Epithelial cell of proximal tubule (primary cell): ENCODE data around the gene ZNF532. TPM values are rescaled to one million over a fixed set of nuclear protein-coding genes. Genes with fewer than 3 reads are reported as not detected.

Experiments
- DNase-seq: peaks from one replicate; pipeline ENCODE4 v3.0.0-alpha.2; 2011; ENCODE audit warnings: low read depth
- H3K4me3 ChIP-seq: 2 replicates; pipeline ENCODE4 v1.5.1; 2011; ENCODE audit warnings: low read depth, mild to moderate bottlenecking, low read length
- CTCF ChIP-seq: conservative IDR thresholded peaks from 2 replicates; pipeline ENCODE4 v1.5.1; 2012; ENCODE audit warnings: low read depth, mild to moderate bottlenecking, low read length
- total RNA-seq: library from RNA; depleted of rRNA; stranded (reverse); fragments of >200 nt; gene quantifications from 2 replicates; pipeline ENCODE4 v1.2.3, GENCODE V29; 2015

Gene ZNF532
- total RNA-seq, 1 donor from 2014 or later, result 70.2 TPM

- H3K4me3 ChIP-seq, result no peak overlapping the region
- no peak for DNase-seq
- no peak for TF ChIP-seq CTCF
Measured at GRCh38 chr18:58896734-58897508, 32.2 kb downstream of the ZNF532 start.

- TF ChIP-seq CTCF, result no peak
- DNase-seq, result no peak
- no peak overlapping the region for H3K4me3 ChIP-seq
Measured at GRCh38 chr18:58898010-58898799, 33.5 kb downstream of the ZNF532 start.

- no peak for DNase-seq
- TF ChIP-seq CTCF, result no peak
- H3K4me3 ChIP-seq, result no peak overlapping the region
Measured at GRCh38 chr18:58900015-58900649, 35.5 kb downstream of the ZNF532 start.

GRCh38 chr18:58901143-58901542 lies 36.5 kb downstream of the ZNF532 start:
- DNase-seq, result no peak
- TF ChIP-seq CTCF, result no peak
- H3K4me3 ChIP-seq, result no peak overlapping the region

GRCh38 chr18:58901783-58902182 lies 37.1 kb downstream of the ZNF532 start:
- no peak overlapping the region for H3K4me3 ChIP-seq
- DNase-seq, result no peak
- TF ChIP-seq CTCF, result no peak

GRCh38 chr18:58902961-58903360 lies 38.3 kb downstream of the ZNF532 start:
- DNase-seq, result no peak
- H3K4me3 ChIP-seq, result no peak overlapping the region
- TF ChIP-seq CTCF, result no peak
